GM19099 (cell line): ENCODE data around the gene TENT5C.

Source experiments
- POLR2A ChIP-seq: IDR thresholded peaks from 3 replicates; pipeline ENCODE4 v1.6.1; 2011; ENCODE audit warnings: low read depth; ENCODE audit not compliant: insufficient read length; ENCODE audit errors: extremely low read depth

Gene TENT5C

DNA sequence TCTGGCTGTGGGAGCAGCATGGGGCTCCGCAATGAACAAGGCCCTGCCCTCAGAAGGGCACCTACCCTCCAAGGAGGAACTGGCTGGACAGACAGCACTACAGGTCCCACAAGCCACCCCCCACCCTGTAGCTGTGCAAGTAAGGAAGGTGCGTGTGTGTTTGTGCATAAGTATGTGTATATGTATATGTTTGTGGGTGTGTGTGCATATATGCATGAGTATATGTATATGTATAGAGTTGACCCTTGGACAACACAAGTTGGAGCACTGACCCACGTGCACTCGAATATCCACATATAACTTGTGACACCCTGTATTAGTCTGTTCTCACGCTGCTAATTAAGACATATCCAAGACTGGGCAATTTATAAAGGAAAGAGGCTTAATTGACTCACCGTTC, 22.6 kb upstream of the TENT5C start:
- no peak for TF ChIP-seq POLR2A

DNA sequence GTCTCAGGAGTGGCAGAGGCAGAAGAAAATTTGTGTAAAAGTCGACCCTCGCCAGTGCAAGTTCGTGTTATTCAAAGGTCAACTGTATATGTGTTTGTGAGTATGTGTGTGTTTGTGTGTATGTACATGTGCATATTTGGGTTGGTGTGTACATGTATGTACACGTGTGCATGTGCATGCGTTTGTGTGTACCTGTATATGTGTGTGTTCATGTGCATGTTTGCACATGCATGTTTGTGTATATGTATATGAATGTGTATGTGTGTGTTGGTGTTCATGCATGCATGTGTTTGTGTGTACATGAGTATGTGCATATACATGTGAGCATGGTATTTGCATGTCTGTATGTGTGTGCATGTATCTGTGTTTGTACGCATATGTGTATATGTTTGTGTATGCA, 21.7 kb upstream of the TENT5C start:
- no peak for TF ChIP-seq POLR2A

DNA sequence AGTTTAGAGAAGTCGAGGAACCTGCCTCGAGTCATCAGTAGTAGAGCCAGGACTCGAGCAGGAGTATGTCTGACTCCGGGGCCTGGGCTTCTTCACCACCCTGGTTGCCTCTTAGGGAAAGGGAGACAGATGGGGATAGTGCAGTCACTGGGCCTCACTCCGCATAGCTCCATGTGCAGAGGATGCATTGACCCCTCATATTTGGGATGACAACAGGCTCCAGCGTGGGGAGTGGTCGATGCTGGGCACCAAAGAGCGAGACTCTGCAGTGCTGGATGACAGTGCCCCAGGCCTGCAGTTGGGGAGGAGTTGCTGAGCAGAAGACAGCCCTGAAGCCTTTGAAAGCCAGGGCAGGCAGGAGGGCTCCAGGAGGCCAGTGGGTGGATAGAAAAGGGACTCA, 20.8 kb upstream of the TENT5C start:
- no peak for TF ChIP-seq POLR2A

DNA sequence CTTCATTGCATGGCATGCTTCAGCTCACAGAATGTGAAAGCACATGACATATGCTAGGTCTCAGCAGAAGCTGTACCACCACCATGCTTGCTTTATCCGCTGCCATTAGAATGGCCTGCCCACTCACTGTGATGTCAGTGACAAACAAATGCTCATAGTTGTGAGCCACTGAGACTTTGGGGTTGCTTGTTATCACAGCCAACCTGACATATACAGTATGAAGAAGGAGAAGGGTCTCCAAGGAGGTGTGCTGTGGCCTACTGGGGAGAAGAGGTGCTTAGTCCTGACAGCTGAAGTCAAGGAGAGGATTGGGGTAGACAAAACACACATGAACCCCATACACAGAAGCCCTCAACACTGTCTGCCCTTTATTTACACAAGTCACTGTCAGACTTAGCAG, 19.5 kb upstream of the TENT5C start:
- no peak for TF ChIP-seq POLR2A

DNA sequence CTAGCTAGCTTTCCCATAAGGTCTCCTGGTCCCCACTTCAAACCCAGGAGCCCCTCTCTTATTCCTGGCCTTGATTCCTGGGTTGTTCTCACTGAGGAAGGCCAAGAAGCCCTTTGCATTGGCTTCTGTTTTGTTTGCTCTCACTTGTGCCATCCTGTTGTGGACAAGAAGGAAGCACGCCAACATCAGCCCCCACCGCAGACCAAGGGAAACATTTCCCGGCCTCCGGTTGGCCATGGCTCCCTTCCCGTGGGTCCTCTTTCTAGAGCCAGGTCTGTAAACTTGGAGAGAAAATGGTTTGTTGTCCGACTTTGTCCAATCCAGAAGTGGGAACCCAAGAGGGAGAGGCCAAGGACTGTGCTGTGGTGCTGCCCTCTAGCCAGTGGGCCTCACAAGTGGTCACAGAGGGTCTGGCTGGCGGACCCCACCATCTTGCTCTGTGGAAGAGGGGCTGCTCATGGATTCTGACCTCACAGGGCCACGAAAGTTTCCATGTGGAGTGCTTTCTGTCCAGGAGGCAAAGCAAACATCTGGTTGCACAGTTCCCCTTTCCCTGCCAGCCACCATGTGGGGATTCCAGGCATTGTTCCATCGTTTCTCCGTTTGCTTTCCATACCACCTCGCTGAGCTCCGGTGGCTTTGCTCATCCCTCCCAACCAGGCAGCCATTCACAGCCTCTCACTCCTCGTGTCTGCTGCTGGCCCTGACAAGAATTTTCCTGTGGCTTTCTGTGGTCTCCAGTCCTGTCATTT, 18.9 kb upstream of the TENT5C start:
- no peak for TF ChIP-seq POLR2A

DNA sequence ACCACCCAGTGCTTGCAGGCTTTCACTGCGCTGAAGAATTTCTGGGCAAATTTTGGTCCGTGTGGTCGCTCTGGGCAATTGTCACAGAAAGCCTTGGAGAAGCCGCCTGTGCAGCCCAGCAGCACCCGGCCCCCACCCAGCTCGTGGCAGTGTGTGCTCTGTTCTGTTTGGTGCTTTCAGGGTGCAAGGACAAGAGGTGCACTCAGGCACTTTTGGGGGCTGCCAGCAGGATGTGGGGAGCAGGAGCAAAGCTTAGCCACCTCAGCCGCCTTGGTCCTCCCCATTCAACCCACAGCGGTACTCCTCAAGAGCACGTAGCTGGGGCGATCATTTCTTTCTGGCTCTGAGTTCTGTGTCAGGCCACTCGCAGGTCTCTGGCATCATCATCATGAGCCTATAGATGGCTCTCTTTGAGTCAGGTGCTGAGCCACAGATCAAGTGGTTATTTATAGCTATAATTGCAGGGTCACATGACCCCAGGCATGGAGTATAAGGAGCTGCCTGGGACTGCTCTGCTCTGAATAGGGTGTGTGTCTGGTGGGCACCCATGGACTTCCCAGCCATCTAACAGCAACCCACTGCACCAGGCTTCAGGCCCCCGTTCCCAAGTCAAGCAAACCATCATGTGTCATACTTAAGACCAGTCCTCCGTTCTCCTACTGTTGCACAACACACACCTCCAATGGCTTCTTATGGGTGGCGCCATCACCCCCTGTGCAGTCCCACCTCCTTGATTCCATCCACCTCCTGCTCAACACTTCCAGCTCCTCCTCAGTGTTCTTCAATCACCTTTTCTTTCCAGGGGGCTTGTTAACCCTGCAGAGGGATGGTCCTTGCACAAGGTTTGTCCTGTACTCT, 18.1 kb upstream of the TENT5C start:
- TF ChIP-seq POLR2A: no peak

DNA sequence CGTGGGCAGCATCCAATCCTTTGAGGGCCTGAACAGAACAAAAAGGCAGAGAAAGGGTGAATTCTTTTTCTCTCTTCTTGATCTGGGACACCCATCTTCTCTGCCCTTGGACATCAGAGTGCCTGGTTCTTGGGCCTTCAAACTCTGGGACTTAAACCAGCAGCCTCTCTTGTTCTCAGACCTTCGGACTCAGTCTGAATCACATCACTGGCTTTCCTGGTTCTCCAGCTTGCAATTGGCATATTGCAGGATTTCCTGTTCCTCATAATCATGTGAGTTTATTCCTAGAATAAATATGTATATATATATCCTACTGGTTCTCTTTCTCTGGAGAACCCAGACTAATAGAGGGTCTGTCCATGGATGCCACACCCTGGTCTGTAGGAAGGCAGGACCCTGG, 16.3 kb upstream of the TENT5C start:
- no peak for TF ChIP-seq POLR2A

DNA sequence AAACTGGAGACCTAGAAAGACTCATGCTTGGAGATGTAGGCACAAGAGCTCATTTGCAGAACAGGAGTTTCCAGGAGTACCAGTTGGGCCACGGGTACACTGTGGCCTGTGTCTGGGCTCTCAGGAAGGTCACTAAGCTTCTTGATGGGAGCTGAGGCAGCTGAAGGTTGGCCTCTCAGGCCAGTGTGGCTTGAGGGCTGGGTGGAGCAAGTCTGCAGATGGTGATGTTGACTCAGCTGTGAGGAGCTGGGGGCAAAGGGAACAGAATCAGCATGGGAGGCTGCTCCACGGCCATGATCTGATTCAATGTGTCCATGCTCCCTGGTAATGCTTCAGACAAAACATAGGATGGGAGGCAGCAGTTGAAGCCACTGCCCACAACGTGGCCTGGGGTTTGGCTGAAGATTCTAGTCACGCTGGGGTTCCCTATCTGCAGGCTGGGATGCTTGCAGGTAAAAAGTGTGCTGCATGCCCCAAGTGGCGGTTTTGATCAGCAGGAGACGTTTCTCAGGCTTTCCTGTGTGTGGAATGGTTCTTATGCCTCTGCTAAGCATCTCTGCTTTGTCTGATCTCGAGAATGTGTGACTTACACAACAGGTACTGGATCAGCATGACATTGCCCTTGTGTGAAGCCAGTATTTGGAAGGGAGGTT, 15.4 kb upstream of the TENT5C start:
- no peak for TF ChIP-seq POLR2A

DNA sequence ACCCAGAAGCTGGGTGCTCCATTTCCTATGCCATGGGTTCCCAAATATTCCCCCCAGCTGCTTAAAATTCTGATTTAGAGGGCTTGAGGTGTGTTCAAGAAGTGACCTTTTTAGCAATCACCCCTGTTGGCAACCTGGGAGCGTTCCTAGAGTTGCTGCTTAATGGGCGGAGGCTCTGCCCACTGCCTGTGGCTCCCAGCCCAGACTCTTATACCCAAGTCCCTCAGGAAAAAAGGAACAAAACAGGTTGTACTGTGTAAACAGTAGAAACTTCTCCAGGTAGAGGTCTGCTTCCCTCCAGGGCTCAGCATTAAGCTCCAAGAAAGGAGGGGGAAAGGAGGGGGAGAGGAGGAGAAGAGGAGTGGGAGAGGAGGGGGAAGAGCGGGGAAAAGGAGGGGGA, 14.6 kb upstream of the TENT5C start:
- no peak for TF ChIP-seq POLR2A

DNA sequence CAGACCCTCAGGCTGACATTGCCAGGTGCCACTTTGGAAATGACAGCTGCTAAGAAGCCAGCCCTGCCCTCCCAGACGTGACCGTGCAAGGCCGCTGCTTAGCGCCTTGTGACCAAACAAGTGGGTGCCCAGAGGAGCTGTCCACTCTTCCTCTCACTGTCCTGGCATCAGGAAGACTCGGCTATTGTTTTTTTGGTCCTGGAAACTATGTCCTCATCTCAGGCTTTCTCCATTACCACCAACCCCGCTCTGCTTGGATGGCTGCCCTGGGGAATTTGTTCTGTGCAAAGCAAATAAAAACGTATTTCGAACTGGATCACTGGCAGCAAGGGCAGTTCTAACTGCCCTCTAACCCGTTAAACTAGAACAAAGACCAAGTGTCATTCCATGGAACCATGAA, 13.7 kb upstream of the TENT5C start:
- TF ChIP-seq POLR2A: no peak

DNA sequence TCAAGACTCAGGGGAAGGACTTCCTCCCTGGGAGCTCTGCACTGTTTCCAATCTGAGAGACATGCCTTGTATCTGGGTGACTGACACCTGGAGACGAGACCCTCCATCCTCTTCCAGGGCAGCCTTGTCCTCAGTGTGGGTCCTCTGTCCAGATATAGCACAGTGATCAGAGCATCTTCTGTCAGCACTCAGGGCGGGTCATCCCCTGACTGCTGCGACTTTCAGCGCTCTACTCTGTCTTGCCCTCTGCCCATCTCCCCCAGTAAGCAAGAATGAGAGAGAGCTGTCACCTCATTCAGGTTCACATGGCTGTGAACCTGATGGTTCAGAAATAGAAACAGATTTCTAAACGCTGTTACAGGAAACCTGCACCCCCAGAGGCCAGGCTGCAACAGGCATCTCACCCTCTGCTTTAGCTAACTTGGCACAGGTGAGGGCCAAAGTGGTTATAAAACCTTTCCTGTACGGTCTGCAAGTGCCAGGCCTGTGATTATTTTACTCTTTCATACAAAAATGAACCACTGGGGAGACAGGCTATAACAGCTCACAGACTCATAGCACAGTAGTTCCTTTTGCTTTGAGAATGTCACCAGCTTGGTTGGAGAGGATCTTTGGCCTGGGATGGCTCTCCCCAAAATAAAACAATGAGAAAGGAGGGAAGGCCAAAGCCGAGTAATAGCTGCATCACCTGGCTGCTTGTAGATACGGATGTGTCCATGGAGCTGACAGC, 11.4 kb upstream of the TENT5C start:
- no peak for TF ChIP-seq POLR2A

DNA sequence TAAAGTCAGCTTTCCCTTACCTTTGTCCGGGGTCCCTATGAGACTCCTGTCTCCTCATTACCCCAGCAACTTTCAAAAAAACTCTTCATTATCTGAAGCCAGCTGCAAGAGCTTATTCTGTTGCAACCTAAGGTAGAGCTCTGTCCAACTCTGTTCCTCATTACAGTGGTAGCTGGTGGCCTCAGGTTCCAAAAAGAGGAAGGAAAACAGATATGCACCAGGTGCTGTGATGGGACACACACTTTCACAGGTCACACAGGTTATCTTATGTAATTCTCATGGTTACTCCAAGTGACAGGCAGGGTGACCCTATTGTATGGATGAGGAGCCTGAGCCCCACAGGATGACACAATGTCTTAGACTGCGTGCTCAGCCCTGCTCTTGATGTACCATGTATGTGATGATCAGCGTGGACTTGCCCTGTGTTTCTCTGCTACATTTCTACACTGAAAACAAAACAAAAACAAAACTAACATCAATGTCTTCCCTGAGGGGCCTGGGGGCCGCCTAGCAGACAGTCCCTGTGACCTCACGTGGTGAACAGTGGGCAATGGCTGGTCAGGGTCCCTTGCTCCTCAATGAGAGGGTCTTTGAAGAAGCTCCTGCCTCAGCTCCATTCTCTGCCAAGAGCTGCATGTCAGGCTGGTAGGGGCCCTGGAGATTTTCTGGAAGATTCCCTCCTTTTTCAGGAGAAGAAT, 9.7 kb upstream of the TENT5C start:
- no peak for TF ChIP-seq POLR2A

DNA sequence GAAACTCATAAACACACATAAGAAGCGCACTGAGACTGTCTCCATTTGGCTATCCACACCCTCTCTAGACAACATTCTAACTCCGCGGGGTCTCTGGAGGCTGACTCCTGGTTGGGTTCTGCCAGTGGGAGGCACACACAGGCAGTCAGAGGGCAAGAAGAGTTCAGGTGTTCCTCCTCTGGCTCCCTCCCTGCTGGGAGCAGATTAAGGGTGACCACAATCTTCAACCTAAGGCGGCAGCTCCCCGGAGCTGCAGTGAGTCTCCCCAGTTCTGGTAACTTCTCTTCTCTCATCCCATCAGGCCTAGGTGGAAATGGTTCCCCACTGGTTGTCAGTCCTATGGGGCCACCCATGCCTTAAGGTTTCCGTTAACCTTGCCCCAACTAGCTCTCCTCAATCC, 7.4 kb upstream of the TENT5C start:
- TF ChIP-seq POLR2A: no peak

DNA sequence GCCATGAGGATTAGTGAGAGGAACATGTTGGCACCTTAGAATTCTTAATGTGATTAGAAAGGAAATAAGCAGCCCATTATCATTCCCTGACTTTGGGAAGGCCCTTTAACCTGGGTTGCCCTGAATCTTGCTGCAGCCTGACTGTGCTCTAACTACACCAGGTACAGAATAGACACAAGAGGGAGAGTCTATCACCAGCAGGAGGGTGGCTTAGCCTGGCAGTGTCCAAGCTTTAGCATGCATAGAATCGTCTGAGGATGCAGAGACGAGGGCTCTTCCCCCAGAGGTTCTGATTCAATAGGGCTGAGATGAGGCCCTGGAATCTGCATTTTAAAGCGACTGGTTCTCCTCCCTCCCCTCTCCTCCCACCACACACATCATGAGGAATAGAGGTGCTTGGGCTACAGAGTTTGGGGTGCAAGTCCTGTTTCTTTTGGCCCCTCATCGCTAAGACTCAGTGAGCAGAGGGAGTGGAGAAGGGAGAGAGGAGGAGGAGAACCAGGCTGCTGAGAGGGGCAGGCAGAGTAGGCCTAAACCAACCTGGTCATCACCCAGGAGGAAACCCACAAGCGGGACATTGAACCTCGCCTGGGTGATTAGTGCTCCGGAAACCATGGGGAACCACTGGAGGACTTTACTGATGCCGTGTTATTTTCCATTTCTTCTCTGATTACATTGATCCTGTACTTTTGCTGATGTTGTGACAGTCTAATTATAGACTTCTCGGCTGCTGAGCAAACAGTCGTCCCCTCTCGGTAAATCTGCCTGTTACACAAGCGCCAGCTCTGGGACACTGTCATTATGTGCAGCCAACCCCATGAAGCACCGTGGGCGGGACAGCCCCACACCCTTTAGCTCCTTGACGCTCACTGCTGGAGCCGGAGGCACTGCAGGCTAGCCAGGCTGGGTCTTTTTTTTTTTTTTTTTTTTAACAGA, 6.3 kb upstream of the TENT5C start:
- no peak for TF ChIP-seq POLR2A

DNA sequence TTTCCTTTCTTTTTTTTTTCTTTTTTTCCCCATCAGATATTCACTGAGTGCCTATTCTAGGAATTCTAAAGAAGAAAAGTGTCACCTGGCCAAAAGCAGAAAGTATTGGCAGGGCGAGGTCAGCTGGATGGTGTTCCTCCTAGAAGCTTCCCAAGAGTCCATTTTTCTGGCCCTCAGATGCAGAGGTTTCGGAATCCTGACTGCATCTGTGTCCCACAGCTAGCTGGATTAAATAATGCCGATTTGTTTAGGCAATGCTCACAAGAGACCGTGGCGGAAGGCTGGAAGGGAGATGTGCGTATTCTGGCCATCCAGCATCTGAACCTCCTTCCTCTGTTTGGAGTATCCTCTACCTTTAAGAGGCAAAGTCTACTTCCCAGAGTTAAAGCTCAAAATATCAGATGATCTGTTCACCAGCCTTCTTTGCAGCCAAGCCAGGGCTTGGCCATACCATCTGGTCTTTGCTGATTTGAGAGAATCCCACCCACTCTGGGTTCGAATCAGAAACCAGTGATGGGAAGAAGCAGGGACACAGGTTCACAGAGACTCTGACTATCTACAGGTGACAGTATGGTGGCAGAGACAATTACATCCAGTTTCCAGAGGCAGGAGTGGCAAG, 5.4 kb upstream of the TENT5C start:
- TF ChIP-seq POLR2A: no peak
